ENCODE results near the gene KERA. TPM values are rescaled to one million over a fixed set of nuclear protein-coding genes. Genes with fewer than 3 reads are reported as not detected.

Gene KERA
- total and polyA plus RNA-seq, 2 experiments from 2014 or later: not detected

GRCh38 chr12:91009319-91009950, 48.4 kb downstream of the KERA start (continued):
- no peak for TF ChIP-seq JUNB (IDR thresholded peaks at IDR 0.05; ENCODE audit: unreplicated experiment)
- TF ChIP-seq, protein P1, sequence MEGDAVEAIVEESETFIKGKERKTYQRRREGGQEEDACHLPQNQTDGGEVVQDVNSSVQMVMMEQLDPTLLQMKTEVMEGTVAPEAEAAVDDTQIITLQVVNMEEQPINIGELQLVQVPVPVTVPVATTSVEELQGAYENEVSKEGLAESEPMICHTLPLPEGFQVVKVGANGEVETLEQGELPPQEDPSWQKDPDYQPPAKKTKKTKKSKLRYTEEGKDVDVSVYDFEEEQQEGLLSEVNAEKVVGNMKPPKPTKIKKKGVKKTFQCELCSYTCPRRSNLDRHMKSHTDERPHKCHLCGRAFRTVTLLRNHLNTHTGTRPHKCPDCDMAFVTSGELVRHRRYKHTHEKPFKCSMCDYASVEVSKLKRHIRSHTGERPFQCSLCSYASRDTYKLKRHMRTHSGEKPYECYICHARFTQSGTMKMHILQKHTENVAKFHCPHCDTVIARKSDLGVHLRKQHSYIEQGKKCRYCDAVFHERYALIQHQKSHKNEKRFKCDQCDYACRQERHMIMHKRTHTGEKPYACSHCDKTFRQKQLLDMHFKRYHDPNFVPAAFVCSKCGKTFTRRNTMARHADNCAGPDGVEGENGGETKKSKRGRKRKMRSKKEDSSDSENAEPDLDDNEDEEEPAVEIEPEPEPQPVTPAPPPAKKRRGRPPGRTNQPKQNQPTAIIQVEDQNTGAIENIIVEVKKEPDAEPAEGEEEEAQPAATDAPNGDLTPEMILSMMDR (conservative IDR thresholded peaks at IDR 0.05; ENCODE audit: low read depth in 2 of 2): no peak
- no peak for TF ChIP-seq ZNF331 (CRISPR knock-in tag; IDR thresholded peaks at IDR 0.05; ENCODE audit: low read depth)
- TF ChIP-seq EZH2 (IDR thresholded peaks at IDR 0.05; ENCODE audit: low read depth, unreplicated experiment): no peak

DNA sequence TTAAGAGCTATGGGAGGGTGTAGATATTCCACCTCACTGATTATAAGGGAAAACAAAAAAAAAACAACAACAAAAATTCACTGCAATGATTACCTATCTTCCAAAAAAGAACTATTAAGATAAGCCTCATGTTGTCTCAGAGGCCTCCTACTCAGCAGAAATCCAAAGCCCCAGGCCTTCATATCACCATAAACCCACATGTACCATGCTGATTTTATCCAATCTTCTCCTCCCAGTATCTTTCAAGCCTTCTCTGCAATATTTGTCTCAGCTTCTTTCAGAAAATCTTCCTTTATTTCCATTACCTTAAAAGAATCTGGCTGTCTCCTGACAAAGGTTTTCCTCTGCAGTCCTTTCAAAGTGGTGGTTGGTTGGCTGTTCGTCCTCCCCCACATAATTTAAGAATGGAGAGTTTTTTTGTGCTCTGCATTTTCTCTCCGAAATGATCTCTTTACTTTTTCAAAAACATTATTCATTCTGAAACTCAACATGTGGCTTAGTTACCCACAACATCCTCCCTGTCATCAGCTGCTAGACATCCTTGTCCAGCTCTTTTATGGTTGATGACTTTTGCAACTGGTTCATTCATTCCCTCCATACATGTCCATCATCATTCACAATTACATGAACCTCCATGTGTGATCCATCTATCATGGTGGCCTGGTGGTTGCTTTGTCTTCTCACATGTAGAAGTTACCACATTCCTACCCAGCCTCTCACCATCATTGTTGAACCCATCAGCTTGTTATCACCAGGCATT, 50.1 kb downstream of the KERA start:
- Histone ChIP-seq H3K36me3 (ENCODE audit: insufficient read depth) (no peaks in the 10 kb centered on the region), H3K4me1 (ENCODE audit: insufficient read depth) (no peaks in the 10 kb centered on the region), H3K27me3 (ENCODE audit: insufficient read depth) (no peaks in the 10 kb centered on the region), H3K79me2 (replicated peaks; ENCODE audit: insufficient read depth) (no peaks in the 10 kb centered on the region), H3K27ac (ENCODE audit: low read depth) (no peak overlapping the region), H2AFZ (no peak overlapping the region), H4K20me1 (replicated peaks; ENCODE audit: insufficient read depth) (no peaks in the 10 kb centered on the region), H3K4me2 (no peak overlapping the region), H3K9me2 (ENCODE audit: insufficient read depth) (no peaks in the 10 kb centered on the region), H3K4me3 (no peak overlapping the region), H3F3A (replicated peaks; ENCODE audit: low read depth) (no peaks in the 10 kb centered on the region)
- Mint-ChIP-seq H3K9me3 (no peaks in the 10 kb centered on the region), H3K27ac (no peak overlapping the region), H3K4me1 (no peaks in the 10 kb centered on the region), H3K36me3 (ENCODE audit: low read depth) (no peaks in the 10 kb centered on the region), H3K27me3 (ENCODE audit: insufficient read depth, low read depth, poor library complexity) (no peaks in the 10 kb centered on the region), H3K4me3 (no peak overlapping the region)
- TF ChIP-seq EZH2 (IDR thresholded peaks at IDR 0.05; ENCODE audit: low read depth, unreplicated experiment): no peak
- no peak for DNase-seq (ENCODE audit: low spot score)
- no peak for ATAC-seq

- Histone ChIP-seq H3K4me3 (no peak within 1 kb of the TSS), H4K20me1 (replicated peaks; ENCODE audit: insufficient read depth) (no peaks in the 10 kb centered on the region), H3K27ac (ENCODE audit: low read depth) (no peak within 1 kb of the TSS), H3K27me3 (ENCODE audit: insufficient read depth) (no peaks in the 10 kb centered on the region), H3K9me2 (ENCODE audit: insufficient read depth) (no peaks in the 10 kb centered on the region), H3K79me2 (replicated peaks; ENCODE audit: insufficient read depth) (no peaks in the 10 kb centered on the region), H3K4me1 (ENCODE audit: insufficient read depth) (no peaks in the 10 kb centered on the region), H3K36me3 (ENCODE audit: insufficient read depth) (no peaks in the 10 kb centered on the region), H3F3A (replicated peaks; ENCODE audit: low read depth) (no peaks in the 10 kb centered on the region), H3K4me2 (no peak within 1 kb of the TSS), H2AFZ (no peak within 1 kb of the TSS)
- no peak for DNase-seq (ENCODE audit: low spot score)
- no peak for ATAC-seq
- Mint-ChIP-seq H3K27me3 (ENCODE audit: insufficient read depth, low read depth, poor library complexity) (no peaks in the 10 kb centered on the region), H3K9me3 (no peaks in the 10 kb centered on the region), H3K36me3 (ENCODE audit: low read depth) (no peaks in the 10 kb centered on the region), H3K4me3 (no peak within 1 kb of the TSS), H3K27ac (no peak within 1 kb of the TSS), H3K4me1 (no peaks in the 10 kb centered on the region)
- TF ChIP-seq, protein P2, sequence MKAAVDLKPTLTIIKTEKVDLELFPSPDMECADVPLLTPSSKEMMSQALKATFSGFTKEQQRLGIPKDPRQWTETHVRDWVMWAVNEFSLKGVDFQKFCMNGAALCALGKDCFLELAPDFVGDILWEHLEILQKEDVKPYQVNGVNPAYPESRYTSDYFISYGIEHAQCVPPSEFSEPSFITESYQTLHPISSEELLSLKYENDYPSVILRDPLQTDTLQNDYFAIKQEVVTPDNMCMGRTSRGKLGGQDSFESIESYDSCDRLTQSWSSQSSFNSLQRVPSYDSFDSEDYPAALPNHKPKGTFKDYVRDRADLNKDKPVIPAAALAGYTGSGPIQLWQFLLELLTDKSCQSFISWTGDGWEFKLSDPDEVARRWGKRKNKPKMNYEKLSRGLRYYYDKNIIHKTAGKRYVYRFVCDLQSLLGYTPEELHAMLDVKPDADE (IDR thresholded peaks at IDR 0.05): no peak
- TF ChIP-seq CREB1 (CRISPR knock-in tag; IDR thresholded peaks at IDR 0.05; ENCODE audit: low read depth): no peak
- TF ChIP-seq ZNF114 (CRISPR knock-in tag; IDR thresholded peaks at IDR 0.05): no peak
- TF ChIP-seq ZNF331 (CRISPR knock-in tag; IDR thresholded peaks at IDR 0.05; ENCODE audit: low read depth): no peak
- TF ChIP-seq, protein P1 (conservative IDR thresholded peaks at IDR 0.05; ENCODE audit: low read depth in 2 of 2): no peak
- no peak for TF ChIP-seq EZH2 (IDR thresholded peaks at IDR 0.05; ENCODE audit: low read depth, unreplicated experiment)
Observed at GRCh38 chr12:91004872-91005271, 53.0 kb downstream of the KERA start, which contains the start of gene EPYC. Gene EPYC, minus strand, starts transcription at chr12:91004972. Its CDS starts 2,407 bp downstream, at chr12:91002565.
